ENCODE data around the gene CST3. TPM values are rescaled to one million over a fixed set of nuclear protein-coding genes. Genes with fewer than 3 reads are reported as not detected.

Gene CST3
- total and polyA plus RNA-seq, 2 of the 8 experiments (the other 6 are each of a cell fraction or from before 2014, with no cell fraction given) = 53.2 to 184 TPM

- TF ChIP-seq CHD7 (IDR thresholded peaks at IDR 0.05; ENCODE audit: insufficient replicate concordance, low read length) (no peak), JUND (IDR thresholded peaks at IDR 0.05; ENCODE audit: low read length) (no peak), FOSL1 (IDR thresholded peaks at IDR 0.05; ENCODE audit: insufficient read depth, low read depth, low read length) (no peak), SIX5 (IDR thresholded peaks at IDR 0.05; ENCODE audit: low read depth, low read length) (no peak)
Observed at GRCh38 chr20:23595941-23596340, 41.8 kb downstream of the CST3 start (continued).

Data from H1 (cell line).